Liver (tissue), 3 donors: ENCODE results near the gene CCDC137.

ENCODE experiments used
- ATF3 ChIP-seq: IDR thresholded peaks from 2 replicates; pipeline ENCODE4 v1.6.1; 2016; ENCODE audit warnings: antibody characterized with exemption
- CTCF ChIP-seq: fragments of 150-350 bp; IDR thresholded peaks from 2 replicates; pipeline ENCODE4 v1.5.1; 2017; ENCODE audit warnings: improper control_type of control experiment, low read depth, low read length; ENCODE audit not compliant: missing input control
- FOXA1 ChIP-seq: IDR thresholded peaks from 2 replicates; pipeline ENCODE4 v1.6.1; 2016; ENCODE audit warnings: antibody characterized with exemption
- GABPA ChIP-seq, 2 donors: IDR thresholded peaks in 1 of 2; conservative IDR thresholded peaks in 1 of 2; 2 replicates each; pipeline ENCODE4 v1.6.1; 2016; ENCODE audit warnings: antibody characterized with exemption in 2 of 2, mild to moderate bottlenecking in 1 of 2, moderate library complexity in 1 of 2
- HNF4A ChIP-seq, 2 donors: conservative IDR thresholded peaks; 2 replicates each; pipeline ENCODE4 v1.6.1; 2016; ENCODE audit warnings: antibody characterized with exemption in 2 of 2, mild to moderate bottlenecking in 2 of 2
- JUND ChIP-seq, 2 donors: IDR thresholded peaks; 2 replicates each; pipeline ENCODE4 v1.6.1; 2016; ENCODE audit warnings: antibody characterized with exemption in 2 of 2
- MAX ChIP-seq: IDR thresholded peaks from 2 replicates; pipeline ENCODE4 v1.6.1; 2016; ENCODE audit warnings: antibody characterized with exemption
- NR2F2 ChIP-seq: IDR thresholded peaks from 2 replicates; pipeline ENCODE4 v1.6.1; 2016; ENCODE audit warnings: antibody characterized with exemption
- RAD21 ChIP-seq, 2 donors: IDR thresholded peaks; 2 replicates each; pipeline ENCODE4 v1.6.1; 2016; ENCODE audit warnings: antibody characterized with exemption in 2 of 2, mild to moderate bottlenecking in 2 of 2
- REST ChIP-seq: IDR thresholded peaks from 2 replicates; pipeline ENCODE4 v1.6.1; 2016; ENCODE audit warnings: antibody characterized with exemption, mild to moderate bottlenecking
- SP1 ChIP-seq: IDR thresholded peaks from 2 replicates; pipeline ENCODE4 v1.6.1; 2018; ENCODE audit warnings: antibody characterized with exemption, mild to moderate bottlenecking
- TAF1 ChIP-seq: conservative IDR thresholded peaks from 2 replicates; pipeline ENCODE4 v1.6.1; 2016; ENCODE audit warnings: antibody characterized with exemption, mild to moderate bottlenecking
- ZBTB33 ChIP-seq: IDR thresholded peaks from 2 replicates; pipeline ENCODE4 v1.6.1; 2016; ENCODE audit warnings: antibody characterized with exemption
- donor health status: healthy.
- donor health status: healthy.

- TF ChIP-seq SP1 (no peak), REST (no peak), CTCF (no peak), GABPA (IDR thresholded peaks at IDR 0.05 in 1 of 2, conservative IDR thresholded peaks at IDR 0.05 in 1 of 2) (no peak), TAF1 (no peak), ZBTB33 (no peak), JUND (IDR thresholded peaks at IDR 0.05) (no peak), ATF3 (no peak), MAX (no peak), RAD21 (IDR thresholded peaks at IDR 0.05) (no peak), FOXA1 (no peak), HNF4A (conservative IDR thresholded peaks at IDR 0.05) (no peak), NR2F2 (no peak)
These were observed 28.3 kb downstream of the CCDC137 start for GRCh38 chr17:81694810-81695209.
